ENCODE results near the gene AQP6. TPM values are rescaled to one million over a fixed set of nuclear protein-coding genes. Genes with fewer than 3 reads are reported as not detected.

Gene AQP6
- total RNA-seq, 1 donor from 2014 or later: not detected

GRCh38 chr12:50014342-50014741 lies 41.6 kb downstream of the AQP6 start:
- TF ChIP-seq CTCF (IDR thresholded peaks at IDR 0.05): no peak
- Mint-ChIP-seq H3K4me3 (ENCODE audit: unreplicated experiment) (no peak overlapping the region), H3K4me1 (ENCODE audit: unreplicated experiment) (peaks cover 26% of the 10 kb centered on the region), H3K27ac (ENCODE audit: unreplicated experiment) (no peak overlapping the region), H3K36me3 (ENCODE audit: unreplicated experiment) (peaks cover 4% of the 10 kb centered on the region), H3K9me3 (ENCODE audit: unreplicated experiment) (no peaks in the 10 kb centered on the region), H3K27me3 (ENCODE audit: unreplicated experiment) (no peaks in the 10 kb centered on the region)
- no peak for DNase-seq (ENCODE audit: extremely low spot score, unreplicated experiment)

GRCh38 chr12:50016501-50017475 lies 44.0 kb downstream of the AQP6 start:
- Mint-ChIP-seq H3K4me1 (ENCODE audit: unreplicated experiment) (peaks cover 39% of the 10 kb centered on the region), H3K36me3 (ENCODE audit: unreplicated experiment) (peaks cover 4% of the 10 kb centered on the region), H3K9me3 (ENCODE audit: unreplicated experiment) (no peaks in the 10 kb centered on the region), H3K27ac (ENCODE audit: unreplicated experiment) (peak overlapping the region; percentile 59), H3K4me3 (ENCODE audit: unreplicated experiment) (no peak overlapping the region), H3K27me3 (ENCODE audit: unreplicated experiment) (no peaks in the 10 kb centered on the region)
- DNase-seq (ENCODE audit: extremely low spot score, unreplicated experiment): no peak
- TF ChIP-seq CTCF (IDR thresholded peaks at IDR 0.05): no peak

- Mint-ChIP-seq H3K9me3 (ENCODE audit: unreplicated experiment) (no peaks in the 10 kb centered on the region), H3K36me3 (ENCODE audit: unreplicated experiment) (peaks cover 4% of the 10 kb centered on the region), H3K4me1 (ENCODE audit: unreplicated experiment) (peaks cover 42% of the 10 kb centered on the region), H3K4me3 (ENCODE audit: unreplicated experiment) (no peak overlapping the region), H3K27ac (ENCODE audit: unreplicated experiment) (peak overlapping the region; percentile 59), H3K27me3 (ENCODE audit: unreplicated experiment) (no peaks in the 10 kb centered on the region)
- no peak for TF ChIP-seq CTCF (IDR thresholded peaks at IDR 0.05)
- no peak for DNase-seq (ENCODE audit: extremely low spot score, unreplicated experiment)
Observed at GRCh38 chr12:50017641-50018040, 44.9 kb downstream of the AQP6 start.

GRCh38 chr12:50018154-50018553 lies 45.4 kb downstream of the AQP6 start:
- Mint-ChIP-seq H3K4me1 (ENCODE audit: unreplicated experiment) (peaks cover 45% of the 10 kb centered on the region), H3K27ac (ENCODE audit: unreplicated experiment) (peak overlapping the region; percentile 59), H3K27me3 (ENCODE audit: unreplicated experiment) (no peaks in the 10 kb centered on the region), H3K36me3 (ENCODE audit: unreplicated experiment) (peaks cover 4% of the 10 kb centered on the region), H3K4me3 (ENCODE audit: unreplicated experiment) (no peak overlapping the region), H3K9me3 (ENCODE audit: unreplicated experiment) (no peaks in the 10 kb centered on the region)
- TF ChIP-seq CTCF (IDR thresholded peaks at IDR 0.05): no peak
- DNase-seq (ENCODE audit: extremely low spot score, unreplicated experiment): no peak

GRCh38 chr12:50018968-50019367 lies 46.2 kb downstream of the AQP6 start:
- DNase-seq (ENCODE audit: extremely low spot score, unreplicated experiment): no peak
- TF ChIP-seq CTCF (IDR thresholded peaks at IDR 0.05): no peak
- Mint-ChIP-seq H3K9me3 (ENCODE audit: unreplicated experiment) (no peaks in the 10 kb centered on the region), H3K4me1 (ENCODE audit: unreplicated experiment) (peaks cover 47% of the 10 kb centered on the region), H3K27ac (ENCODE audit: unreplicated experiment) (peak overlapping the region; percentile 43), H3K27me3 (ENCODE audit: unreplicated experiment) (no peaks in the 10 kb centered on the region), H3K36me3 (ENCODE audit: unreplicated experiment) (no peaks in the 10 kb centered on the region), H3K4me3 (ENCODE audit: unreplicated experiment) (no peak overlapping the region)
